Head of caudate nucleus (tissue), 42 donors: ENCODE results near the gene ODAD4.
A peak's percentile ranks its signal among the peaks of the same experiment; 100 is the strongest.

Experiments used
- DNase-seq, 42 donors: peaks; one replicate each; pipeline versions ENCODE4 v3.0.0 to v3.0.0-alpha.2; 2020 to 2021; ENCODE audit warnings: mixed read lengths in 7 of 42
- intact Hi-C: fragments of 100-400 bp; cut with DNase I; formaldehyde crosslinking; loops from one replicate; pipeline ENCODE4 v1.15.0; 2022

ODAD4 gene

DNA sequence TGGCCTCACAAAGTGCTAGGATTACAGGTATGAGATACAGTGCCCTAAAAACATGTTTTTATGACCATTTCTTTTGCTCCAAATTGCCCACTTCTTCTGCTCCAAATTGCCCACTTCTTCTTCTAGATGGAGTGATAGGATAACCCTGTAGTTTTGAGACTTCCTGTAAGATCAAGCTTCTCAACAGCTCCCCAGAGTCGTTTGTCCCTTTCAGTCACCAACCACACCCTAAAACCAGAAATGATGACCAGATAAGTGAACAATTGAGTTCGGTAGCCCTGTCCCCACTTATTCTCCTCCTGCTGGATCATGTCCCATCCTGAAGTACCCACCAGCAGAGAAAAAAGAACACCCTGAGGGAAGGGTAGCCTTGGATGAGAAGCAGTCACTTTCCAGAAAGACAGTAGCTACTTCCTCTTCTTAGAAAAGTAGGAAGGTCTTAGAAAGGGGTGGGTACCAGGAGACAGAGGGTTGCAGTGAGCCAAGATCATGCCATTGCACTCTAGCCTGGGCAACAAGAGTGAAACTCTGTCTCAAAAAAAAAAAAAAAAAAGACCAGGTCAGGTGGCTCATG, 2.5 kb downstream of the ODAD4 start:
- intact Hi-C loops: no loop called here

DNA sequence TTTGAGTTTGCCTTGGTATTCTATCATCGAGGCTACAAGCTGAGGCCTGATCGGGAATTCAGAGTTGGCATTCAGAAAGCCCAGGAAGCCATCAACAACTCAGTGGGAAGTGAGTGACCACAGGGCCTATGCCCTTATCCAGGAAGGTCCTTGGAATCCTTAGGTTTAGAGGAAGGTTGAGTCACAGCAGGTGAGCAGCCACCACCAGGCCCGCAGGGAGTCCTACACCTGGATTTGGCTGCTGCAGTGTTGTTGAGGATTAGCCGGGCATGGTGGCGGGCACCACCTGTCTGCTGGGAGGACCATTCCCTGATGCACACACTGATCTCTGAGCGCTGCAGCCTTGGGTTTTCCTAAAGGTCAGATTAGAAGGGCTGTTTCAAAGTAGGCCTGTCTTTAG, 5.2 kb downstream of the ODAD4 start:
- intact Hi-C loops: no loop called here
- DNase-seq: no peak

More for the DNA sequence above, 2.5 kb downstream of the ODAD4 start:
- no peak for DNase-seq

DNA sequence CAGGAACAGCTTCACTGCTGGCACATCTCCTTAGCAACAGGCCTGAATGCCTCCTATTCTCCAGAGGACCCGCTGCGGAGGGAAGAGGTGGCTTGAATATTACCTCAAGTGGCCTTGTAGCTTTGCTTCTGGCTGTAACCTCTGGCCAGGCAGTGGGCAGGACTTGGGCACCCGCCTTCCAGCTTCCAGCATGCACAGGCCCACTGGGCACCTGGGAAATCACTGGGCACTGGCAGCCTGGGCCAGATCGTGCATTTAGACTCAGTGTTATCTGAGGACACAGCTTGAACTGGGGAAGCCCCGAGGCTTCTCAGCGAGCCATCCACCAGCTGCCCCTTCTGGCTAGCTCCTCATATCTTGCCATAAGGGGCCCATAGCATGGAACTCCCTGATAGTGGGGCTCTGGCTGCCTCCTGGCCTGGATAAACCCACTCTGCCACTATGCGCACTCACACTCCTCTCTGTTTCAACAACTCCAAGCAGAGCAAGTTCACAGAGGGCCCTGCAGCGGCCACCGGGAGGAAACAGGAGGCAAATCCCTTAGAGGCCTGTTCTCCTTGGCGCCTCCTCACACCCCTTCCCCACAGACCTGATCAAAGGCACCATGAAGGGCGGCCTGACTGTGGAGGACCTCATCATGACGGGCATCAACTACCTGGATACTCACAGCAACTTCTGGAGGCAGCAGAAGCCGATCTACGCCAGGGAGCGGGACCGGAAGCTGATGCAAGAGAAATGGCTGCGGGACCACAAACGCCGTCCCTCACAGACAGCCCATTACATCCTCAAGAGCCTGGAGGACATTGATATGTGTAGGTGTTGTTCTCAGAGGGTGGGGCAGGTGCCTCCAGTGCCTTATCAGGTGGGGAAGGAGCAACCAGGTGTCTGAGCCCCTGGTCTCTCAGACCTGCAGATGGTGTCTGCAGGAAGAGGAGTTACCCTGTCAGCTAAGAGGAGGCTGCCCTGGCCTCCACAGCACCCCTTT, 7.8 kb downstream of the ODAD4 start:
- DNase-seq: no peak
- intact Hi-C loops: no loop called here

DNA sequence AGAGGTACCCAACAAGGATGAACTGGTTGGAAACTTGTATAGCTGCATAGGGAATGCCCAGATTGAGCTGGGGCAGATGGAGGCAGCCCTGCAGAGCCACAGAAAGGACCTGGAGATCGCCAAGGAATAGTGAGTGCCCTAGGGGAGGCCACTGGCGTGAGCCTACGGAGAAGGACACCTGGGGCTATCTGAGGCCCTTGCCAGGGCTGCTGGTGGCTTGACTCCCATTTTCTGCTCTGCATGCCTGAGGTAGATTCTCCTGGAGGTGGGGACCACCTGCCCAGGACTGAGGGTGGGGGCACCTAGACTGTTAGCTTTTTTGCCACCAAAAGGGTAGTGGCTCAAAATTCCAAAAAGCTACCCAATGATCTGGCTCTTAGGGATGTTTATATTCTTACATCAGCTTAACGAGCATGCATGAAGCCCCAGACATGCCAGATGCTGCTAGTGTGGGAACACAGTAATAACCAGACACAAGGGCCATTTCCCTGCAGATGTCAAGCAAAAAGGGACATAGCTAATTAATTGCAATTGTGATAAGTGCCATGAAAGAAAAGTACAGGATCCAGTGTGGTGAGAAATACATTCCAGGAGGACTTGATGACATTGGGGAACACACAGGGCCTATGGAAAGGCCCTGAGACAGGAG, 8.8 kb downstream of the ODAD4 start:
- no peak for DNase-seq
- intact Hi-C loops: no loop called here

DNA sequence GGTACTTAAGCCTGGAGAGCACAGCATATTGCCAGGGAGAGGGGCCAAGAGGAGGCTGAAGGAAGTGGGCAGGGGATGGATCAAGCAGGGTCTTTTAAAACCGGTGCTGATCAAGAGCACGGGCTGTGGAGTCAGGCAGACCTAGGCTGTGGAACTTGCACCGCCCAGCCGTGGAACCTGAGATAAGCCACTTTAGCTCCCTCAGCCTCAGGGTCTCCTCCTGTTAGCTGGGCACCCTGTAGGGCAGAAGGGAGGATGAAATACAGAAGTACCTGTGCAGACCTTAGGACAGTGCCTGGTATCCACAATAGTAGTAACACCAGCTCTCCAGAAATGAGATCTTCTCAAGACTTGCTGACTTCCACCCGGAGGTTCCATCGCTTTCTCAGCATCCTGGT, 9.3 kb downstream of the ODAD4 start:
- intact Hi-C loops: loop anchor here (2.0 kb wide), 1 partner anchor 17 kb away; no protein-coding TSS in a partner anchor
- DNase-seq: no peak

DNA sequence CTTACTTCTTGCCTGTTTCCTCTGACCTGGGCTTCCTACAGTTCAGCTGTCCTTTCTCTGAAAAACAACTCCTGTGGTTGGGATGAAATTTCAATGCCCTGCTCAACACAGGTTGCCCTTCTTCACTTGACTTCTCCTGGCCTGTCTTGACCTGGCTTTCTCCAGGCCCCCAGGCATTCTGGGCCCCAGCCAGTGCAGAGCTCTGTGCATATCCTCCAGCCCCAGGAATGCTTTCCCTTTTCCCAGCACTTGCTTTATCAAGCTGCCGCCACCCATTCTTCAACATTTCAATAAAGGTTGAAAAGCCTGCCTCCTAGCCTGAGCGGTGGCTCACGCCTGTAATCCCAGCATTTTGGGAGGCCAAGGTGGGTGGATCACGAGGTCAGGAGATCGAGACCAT, 10.8 kb downstream of the ODAD4 start:
- intact Hi-C loops: loop anchor here (2.0 kb wide), 1 partner anchor 16 kb away; no protein-coding TSS in a partner anchor
- no peak for DNase-seq

DNA sequence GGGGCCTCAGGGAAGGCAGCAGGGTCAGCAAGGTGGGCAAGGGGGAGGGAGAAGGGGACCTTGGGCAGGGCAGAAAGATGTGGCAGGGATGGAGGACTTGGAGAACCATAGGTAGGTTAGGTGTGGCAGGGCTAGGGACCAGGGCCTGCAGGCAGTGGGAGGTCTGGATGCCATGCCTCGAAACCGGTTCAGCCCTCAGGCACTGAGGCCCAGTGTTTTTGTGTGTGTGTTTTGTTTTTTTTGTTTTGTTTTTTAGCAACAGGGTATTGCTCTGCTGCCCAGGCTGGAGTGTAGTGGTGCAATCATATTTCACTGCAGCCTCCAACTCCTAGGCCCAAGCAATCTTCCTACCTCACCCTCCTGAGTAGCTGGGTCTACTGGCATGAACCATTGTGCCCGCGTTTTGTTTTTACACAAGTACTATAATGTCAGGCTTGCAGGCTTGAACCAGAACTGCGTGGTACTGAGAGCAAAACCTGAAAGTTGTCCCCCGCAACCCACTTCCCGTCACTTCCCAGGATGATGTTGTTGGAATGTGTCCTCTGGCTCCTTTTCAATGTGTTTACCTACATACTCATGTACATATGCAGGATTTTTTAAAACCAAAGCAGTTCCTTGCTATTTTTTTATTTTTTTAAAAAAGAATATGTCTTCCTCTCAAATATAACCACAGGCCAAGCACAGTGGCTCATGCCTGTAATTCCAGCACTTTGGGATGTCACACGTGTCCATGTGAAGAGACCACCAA, 12.4 kb downstream of the ODAD4 start:
- intact Hi-C loops: no loop called here
- no peak for DNase-seq

DNA sequence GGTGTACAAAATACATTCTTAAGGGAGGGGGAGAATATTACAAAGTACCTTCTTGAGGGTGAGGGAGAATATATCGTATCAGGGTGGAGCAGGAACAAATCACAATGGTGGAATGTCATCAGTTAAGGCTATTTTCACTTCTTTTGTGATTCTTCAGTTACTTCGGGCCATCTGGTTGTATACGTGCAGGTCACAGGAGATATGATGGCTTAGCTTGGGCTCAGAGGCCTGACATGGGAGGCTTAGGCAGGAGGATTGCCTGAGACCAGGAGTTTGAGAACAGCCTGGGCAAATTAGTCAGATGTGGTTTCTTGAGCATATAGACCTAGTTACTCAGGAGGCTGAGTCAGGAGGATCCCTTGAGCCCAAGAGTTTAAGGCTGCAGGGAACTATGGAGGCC, 13.1 kb downstream of the ODAD4 start:
- intact Hi-C loops: no loop called here
- no peak for DNase-seq

DNA sequence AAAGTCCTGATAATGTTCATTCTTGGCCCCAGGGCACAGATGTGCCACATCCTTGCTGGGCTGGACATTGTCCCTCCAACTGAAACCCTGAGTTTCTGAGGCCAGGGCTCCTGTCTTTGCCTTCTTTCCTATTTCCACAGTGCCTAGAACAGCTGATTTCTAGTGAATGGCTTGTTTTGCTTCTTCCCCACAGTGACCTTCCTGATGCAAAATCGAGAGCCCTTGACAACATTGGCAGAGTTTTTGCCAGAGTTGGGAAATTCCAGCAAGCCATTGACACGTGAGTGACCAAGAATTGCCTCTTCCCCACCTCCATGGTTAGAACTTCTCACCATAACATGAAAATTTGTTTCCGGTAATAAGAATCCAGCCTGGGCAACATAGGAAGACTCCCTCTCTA, 14.5 kb downstream of the ODAD4 start:
- intact Hi-C loops: no loop called here
- no peak for DNase-seq

DNA sequence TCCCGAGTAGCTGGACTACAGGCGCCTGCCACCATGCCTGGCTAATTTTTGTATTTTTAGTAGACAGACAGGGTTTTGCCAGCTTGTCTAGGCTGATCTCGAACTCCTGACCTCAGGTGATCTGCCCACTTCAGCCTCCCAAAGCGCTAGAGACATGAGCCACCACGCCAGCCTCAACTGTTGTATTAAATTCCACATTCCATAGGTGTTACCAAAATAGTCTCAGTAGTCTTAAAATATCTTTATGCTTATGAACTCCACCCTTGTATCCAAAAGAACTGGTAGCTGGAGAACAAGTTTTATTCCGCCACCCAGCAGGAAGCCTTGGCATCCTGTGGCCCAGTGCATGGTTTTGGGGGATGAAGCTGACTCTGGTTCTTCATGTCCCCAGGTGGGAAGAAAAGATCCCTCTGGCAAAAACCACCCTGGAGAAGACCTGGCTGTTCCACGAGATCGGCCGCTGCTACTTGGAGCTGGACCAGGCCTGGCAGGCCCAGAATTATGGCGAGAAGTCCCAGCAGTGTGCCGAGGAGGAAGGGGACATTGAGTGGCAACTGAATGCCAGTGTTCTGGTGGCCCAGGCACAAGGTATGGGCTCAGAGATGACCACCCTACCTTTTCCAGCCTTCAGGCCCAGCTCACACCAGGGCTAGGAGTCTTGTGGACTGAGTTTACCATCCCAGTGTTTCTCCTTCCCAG, 18.5 kb downstream of the ODAD4 start:
- intact Hi-C loops: no loop called here
- no peak for DNase-seq

DNA sequence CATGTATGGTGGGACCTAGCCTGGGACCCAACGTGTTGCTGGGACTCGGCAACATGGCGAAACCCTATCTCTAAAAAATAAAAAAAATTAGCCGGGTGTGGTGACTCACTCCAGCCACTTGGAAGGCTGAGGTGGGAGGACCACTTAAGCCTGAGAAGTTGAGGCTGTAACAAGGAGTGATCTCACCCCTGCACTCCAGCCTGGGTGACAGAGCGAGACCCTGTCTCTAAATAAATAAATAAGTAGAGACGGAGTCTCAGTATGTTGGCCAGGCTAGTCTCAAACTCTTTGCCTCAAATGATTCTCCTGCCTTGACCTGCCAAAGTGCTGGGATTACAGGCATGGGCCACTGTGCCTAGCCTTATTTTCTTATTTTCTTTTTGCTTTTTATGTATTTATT, 26.1 kb downstream of the ODAD4 start:
- no peak for DNase-seq
- intact Hi-C loops: loop anchor here (2.0 kb wide), 1 partner anchor 16 kb away; no protein-coding TSS in a partner anchor

DNA sequence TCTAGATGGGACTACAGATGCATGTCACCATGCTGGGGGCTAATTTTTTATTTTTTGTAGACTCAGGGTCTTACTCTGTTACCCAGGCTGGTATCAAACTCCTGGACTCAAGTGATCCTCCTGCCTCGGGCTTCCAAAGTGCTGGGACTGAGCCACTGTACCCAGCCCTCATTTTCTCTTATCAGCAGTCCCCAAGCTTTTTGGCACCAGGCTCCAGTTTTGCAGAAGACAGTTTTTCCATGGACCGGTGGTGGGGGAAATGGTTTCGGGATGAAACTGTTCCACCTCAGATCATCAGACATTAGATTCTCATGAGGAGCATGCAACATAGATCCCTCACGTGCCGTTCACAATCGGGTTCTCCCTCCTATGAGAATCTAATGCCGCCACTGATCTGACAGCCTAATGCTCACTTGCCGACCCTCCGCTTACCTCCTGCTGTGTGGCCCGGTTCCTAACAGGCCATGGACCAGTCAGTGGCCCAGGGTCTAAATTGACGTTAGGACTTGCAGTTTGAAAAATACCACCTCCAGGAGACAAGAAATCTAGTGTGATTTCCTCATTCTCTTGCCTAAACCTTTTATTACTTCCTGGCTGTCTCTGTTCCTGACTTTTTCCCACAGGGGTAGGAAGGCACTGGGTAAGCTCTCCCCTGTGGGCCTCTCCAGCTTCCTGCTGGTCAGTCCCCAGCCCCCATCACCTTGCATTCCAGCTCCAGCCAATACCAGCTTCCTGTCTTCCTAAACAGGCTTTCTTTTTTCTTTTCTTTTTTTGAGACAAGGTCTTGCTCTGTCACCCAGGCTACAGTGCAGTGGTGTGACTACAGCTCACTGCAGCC, 26.8 kb downstream of the ODAD4 start:
- intact Hi-C loops: loop anchor here (2.0 kb wide), 1 partner anchor 16 kb away; no protein-coding TSS in a partner anchor
- no peak for DNase-seq

DNA sequence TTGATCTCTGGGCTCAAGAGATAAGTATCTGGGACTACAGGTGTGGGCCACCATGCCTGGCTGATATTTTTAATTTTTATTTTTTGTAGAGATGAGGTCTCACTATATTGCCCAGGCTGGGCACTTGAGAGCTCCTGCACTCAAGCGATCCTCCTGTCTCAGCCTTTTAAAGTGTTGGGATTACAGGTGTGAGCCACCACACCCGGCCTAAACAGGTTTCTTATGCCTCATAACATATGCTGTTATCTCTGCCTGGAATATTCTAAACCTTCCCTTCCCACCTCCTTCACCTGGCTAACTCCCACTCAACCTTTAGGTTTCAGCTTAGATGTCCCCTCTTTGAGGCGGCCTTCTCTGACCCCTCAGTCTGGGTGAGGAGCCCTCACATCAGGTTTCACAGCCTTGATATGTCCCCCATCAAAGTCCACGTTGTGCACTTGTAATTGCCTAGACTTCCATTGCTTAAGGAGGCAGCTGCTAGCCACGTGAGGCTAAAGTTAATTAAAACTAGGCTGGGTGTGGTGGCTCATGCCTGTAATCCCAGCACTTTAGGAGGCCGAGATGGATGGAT, 27.5 kb downstream of the ODAD4 start:
- intact Hi-C loops: loop anchor here (2.0 kb wide), 1 partner anchor 17 kb away; no protein-coding TSS in a partner anchor
- DNase-seq: no peak

DNA sequence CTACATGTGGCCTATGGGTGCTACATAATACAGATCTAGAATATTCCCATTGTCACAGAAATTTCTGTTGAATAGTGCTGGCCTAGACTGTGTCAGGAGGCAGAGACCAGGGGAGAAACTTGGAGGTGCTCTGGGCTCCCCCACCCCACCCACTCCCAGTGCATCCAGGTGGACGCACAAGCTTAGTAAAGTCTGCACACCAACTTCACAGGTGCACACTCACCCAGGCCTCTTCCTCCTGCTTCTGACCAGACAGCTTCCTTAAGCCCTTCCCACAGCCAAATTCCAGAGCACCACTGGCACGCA, 28.6 kb downstream of the ODAD4 start:
- DNase-seq: no peak
- intact Hi-C loops: no loop called here

DNA sequence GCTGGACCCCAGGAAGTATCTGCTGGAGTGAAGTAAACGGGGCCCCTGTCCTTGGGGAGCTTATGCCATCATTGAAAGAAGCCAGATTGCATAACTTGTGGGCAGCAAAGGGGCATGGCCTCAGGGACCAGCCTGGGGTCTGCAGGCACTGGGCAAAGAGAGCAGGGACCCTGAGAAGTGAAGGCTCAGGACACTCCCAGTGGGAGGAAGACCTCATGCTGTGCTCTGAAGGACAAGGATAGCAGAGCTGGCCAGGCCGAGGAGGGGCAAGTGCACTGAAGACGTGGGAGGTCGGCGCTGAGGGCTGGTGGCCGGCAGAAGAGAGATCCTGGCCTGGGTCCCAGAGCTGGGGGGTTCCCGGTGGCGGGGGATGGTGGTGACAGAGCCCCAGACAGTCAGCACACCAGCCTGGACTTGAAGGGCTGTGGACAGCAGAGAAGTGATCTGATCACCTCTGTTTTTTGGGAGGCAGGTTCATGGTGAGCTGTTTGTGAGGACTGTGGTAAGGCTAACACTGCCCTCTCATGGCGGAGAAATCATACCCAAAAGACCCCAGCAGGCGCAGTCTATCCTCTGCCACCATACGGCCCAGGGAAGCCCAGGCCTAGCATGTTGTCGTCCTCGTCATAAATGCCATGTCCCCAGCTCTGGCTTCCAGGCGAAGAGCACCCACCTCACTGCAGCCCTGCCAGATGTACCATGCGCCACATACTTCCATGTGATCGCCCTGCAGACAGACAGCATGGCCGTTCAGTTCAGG, 29.1 kb downstream of the ODAD4 start:
- intact Hi-C loops: loop anchor here (10.0 kb wide), 1 partner anchor 155 kb away; the partner anchor contains the start of gene DHX58
- DNase-seq: peak in 22 of 42 donors; percentile 24 to 81 (median 47)

DNA sequence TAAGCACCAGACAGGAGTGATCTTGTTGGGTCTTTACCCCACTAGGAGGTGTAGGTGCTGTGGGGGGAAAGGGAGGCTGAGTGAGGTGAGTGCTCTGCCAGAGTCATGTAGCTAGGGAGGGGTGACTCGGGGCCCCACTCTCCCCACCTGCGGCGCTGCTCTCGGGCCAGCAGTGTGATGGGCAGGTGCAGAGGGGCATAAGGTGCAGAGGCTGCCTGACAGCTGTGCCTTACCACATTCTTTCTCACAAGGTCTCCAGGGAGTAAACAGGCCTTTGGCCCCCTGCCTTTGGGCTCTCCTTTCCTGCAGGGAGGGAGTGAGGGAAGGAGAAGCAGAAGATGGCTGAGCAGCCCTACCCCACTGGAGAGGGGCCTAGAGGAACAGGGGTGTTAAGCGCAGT, 31.7 kb downstream of the ODAD4 start:
- DNase-seq: no peak
- intact Hi-C loops: loop anchor here (10.0 kb wide), 1 partner anchor 153 kb away; the partner anchor contains the start of gene DHX58
